Stimulated activated CD4-positive, alpha-beta T cell treated with anti-CD3 and anti-CD28 coated beads, Interleukin-12 subunit alpha, Interleukin-12 subunit beta, amount 100 ng/mL, for 4 hours (primary cell): ENCODE data around the gene C1RL.
"Not testable (repeated sequence)": the region's sequence is repeated elsewhere in the genome, so short reads cannot be mapped to it uniquely, and the experiment has no call there.

Experiments used
- DNase-seq: peaks from one replicate; pipeline ENCODE4 v3.0.0-alpha.2; 2020

The C1RL gene

DNA sequence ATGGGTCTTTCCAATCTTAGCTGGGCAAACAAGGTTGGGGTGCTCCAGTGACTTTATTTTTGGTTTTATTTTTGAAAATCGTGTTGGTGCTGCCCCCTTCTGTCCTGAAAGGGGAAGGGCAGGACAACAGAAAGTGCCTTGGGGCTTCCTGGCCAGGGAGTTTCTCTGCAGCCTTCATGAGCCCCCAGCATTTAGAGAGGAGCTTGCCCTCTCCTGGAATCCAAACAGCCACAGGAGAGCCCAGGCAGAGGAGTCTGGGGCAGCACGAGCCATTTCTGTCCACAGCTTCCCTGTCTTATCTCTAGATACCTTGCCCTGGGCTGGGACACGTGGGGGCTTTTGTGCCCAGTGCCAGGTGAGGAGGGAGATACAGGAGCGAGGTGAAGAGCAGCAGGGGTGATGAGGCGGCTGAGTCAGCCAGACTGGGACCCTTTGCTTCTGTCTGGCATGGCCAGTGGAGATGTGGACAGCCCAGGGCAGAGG, 4.4 kb upstream of the C1RL start:
- DNase-seq: no peak

DNA sequence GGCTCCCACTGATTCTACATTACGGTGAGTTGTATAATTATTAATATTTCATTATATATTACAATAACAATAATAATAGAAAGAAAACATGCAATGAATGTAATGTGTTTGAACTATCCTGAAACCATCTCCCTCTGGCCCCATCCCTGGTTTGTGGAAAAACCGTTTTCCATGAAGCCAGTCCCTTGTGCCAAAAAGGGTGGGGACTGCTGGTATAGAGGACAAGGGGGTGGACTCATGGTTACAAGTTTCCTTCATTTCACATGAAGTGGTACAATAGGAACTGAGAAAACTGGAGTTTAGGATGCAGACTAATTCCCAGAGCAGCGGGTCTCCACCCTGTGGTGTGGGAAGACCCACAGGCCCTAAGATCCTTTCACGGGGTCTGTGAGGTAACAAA, 3.0 kb upstream of the C1RL start:
- DNase-seq: no peak

DNA sequence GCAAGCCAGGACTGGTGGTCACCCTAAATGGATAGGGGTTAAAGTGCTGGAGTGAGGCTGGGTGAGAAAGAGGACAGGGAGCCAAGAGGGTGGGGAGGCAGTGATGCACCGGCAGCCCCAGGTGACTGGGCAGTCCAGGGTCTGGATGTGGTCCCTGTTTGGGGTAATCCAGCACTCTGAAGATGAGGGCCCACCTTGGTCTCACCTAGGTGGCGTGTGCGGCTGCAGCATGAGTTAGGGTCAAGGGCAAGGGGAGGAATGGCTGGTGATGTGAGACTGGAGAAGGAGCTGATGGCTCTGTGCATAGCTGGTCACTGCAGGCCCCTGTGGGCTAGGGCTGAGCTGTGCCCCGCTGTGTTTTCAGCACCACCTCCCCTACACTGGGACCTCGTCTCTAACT, 1.6 kb upstream of the C1RL start:
- no peak for DNase-seq

DNA sequence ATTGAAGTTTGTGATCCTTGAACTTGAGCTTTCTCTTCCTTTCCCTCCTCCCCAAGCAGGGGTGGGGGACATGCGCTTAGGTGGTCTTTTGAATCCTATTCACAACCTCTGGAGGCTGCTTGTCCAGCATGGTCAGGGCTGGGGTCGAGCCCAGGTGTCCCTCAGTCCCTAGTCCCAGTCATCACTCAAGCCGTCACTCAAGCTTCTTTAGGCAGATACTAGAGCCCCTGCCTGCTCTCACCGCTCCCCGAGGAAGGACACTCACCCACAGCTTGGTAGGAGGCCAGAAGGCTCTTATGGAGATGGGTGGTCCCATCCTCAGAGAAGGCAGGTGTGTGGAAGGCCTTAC, 532 bp upstream of the C1RL start:
- DNase-seq: no peak

DNA sequence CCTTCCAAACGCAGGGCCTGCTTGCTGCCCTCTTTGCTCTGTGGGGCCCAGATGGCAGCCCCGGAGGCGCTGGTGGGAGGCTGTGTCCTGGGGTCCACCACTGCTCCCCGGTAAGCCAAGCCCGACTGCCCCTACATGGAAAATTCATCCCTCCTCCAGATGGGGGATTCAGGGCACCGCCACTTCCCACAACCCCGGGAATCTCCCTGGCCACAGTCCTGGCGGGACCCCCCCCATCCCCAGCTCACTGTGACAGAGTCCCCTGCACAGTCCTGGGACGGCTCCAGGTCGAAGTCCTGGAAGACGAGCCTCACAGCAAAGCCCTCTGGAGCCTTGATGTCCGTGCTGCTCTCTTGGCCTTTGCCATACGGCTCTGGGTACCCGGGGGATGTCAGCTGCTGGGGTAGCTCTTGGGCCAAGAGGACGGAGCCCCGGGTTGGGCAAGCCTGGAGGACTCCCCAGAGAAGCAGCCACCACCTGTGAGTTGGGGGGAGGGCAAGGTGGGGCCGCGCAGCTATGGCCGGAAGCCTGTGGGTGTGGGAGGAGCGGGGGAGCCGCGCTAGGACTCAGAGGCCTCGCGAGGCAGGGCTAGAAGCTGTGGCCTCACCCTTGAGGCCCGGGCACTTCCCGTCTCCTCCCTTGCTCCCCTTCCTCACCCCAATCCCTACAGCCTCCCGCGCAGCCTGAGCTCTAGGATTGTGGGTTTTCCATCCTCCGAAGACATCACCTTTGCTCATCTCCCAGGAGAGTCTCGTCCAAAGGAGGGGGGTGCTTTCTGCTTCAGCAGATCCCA, 815 bp downstream of the C1RL start:
- DNase-seq: peak; percentile 67

DNA sequence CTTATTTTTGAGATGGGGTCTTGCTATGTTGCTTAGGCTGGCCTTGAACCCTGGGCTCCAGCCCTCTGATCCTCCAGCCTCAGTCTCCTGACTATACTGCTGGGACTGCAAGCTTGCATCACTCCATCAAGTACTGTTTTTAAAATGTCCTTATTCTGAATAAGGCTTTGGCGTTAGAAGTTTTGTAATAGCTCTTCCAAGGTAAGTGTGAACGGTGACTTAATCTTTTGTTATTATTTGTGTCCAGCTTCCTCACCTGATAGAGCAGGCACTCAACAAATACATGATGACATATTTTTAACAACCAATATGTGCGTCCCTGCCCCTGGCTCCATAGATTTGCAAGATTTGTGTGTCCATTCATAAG, 1.4 kb downstream of the C1RL start:
- no peak for DNase-seq

DNA sequence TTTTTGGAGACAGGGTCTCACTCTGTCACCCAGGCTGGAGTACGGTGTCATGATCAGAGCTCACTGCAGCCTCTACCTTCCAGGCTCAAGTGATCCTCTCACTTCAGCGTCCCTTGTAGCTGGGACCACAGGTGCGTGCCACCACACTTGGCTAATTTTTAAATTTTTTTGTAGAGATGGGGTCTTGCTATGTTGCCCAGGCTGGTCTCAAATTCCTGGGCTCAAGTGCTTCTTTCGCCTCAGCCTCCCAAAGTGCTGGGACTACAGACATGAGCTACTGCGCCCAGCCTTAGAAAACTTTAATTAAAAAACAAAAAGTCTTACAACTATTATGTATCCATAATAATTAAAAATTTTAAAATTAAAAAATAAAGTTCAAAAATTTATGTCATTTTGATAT, 1.8 kb downstream of the C1RL start:
- not testable (repeated sequence) for DNase-seq

DNA sequence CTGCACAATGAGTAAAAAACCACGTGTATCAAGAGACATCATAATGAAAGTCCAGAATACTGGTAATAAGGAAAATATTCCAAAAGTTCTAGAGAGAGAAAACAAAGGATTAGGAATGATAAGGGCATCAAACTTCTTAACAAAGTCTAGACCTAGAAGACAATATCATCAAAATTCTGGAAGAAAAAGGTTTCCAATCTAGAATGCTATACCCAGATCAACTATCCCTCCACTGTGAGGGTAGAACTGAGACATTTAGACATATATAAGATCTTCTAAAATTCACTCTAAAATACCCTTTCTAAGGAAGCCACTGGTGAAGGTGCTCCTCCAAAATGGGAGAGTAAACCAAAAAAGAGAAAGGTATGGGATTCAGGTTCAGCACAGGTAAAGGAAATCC, 2.9 kb downstream of the C1RL start:
- no peak for DNase-seq

DNA sequence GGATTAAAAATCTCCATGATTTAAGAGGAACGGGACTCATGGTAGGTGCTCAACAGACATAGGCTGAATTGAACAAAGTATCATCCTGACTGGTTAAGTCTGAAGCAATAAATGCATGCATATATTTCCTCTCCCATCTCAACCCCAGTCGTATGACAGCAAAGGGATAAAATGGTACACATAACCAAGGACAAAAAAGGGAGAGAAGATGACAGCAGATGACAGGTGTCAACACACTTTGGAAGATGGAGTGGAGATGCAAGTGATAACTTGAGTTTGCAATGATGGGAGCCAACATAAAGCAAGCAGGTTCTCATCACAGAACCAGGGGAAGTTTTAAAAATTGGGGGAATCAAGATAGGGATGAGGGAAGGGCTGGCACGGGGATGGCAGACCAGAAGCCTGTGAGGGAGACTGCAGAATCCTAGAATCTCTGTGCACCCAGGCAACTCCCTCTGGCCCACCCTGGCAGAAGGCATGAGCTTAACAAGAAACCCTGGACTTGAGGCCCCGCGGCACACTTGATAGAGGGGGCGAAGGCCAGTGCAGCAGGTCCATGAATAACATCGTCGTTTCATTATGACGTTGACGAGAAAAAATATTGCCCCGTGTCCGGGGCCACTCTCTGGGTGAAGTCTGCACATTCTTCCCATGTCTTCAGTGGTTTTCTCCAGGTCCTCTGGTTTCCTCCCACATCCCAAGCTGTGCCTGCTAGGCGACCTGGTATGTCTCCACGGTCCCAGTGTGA, 5.0 kb downstream of the C1RL start:
- no peak for DNase-seq

DNA sequence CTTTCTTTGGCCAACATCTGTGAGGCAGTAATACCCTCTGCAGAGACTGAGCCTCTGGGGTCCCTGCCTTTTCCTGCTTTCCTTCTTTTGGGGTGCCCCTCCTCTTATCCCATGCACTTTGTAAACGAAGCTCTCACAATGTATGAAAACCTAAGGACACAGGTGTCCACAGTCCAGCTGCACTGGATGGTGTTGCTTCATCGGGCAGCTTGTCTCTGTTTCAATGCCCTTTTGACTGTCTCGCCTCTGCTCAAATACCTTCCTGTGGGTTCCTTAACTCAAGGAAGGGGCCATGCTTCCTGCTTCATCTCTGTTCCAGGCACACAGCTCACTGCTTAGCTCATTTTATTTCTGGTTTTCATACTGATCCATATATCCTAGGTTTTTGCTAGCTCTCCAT, 6.4 kb downstream of the C1RL start:
- no peak for DNase-seq

DNA sequence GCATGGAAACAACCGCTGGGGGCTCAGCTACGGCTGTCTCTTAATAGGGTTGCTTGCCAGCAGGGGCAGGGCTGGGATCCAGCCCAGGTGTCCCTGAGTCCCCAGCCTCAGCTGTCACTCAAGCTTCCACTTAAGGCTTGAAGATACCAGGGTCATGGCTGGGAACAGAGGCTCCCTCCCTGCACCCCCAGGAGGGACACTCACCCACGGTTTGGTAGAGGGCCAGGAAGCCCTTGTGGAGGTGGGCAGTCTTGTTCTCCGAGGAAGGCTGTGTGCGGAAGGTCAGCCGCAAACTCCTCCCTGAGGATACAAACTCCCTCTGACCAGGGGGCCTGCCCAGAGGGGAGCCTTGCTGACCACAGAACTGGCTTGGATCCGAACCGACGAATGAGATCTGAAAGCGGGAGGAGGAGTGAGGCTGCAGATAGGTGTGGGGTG, 7.3 kb downstream of the C1RL start:
- no peak for DNase-seq

DNA sequence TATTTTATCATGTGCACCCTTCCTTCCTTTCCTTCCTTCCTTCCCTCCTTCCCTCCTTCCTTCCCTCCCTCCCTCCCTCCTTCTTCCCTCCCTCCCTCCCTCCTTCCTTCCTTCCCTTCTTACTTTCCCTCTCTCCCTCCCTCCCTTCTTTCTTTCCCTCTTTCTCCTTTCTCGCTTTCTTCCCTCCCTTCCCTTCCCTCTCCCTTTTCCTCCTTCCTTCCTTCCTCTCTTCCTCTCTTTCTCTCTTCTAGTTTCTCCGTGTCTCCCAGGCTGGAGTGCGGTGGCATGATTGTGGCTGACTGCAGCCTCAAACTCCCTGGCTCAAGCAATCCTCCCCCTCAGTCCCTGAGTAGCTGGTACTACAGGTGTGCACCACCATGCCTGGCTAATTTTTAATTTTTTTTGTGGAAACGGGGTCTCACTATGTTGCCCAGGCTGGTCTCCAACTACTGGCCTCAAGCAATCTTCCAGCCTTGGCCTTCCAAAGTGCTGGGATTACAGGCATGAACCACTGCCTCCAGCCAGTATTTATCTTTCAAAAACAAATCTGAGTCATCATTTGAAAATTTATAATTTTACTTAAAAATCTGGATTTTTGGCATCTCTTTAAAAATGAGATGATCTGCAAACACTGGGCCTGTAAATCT, 7.8 kb downstream of the C1RL start:
- no peak for DNase-seq

DNA sequence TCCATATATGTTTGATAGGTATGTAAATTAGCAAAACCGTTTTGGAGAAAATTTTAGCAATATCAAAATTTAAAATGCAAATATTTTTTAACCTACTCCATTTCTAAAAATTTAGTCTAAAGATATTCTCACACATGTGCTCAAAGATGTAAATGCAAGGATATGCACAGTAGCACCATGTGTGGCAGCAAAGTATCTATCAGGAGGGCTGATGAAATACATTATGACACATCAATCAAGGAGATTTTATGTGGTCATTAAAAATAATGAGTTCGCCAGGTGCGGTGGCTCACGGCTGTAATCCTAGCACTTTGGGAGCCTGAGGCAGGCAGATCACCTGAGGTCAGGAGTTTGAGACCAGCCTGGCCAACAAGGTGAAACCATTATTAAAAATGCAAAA, 8.8 kb downstream of the C1RL start:
- DNase-seq: no peak

DNA sequence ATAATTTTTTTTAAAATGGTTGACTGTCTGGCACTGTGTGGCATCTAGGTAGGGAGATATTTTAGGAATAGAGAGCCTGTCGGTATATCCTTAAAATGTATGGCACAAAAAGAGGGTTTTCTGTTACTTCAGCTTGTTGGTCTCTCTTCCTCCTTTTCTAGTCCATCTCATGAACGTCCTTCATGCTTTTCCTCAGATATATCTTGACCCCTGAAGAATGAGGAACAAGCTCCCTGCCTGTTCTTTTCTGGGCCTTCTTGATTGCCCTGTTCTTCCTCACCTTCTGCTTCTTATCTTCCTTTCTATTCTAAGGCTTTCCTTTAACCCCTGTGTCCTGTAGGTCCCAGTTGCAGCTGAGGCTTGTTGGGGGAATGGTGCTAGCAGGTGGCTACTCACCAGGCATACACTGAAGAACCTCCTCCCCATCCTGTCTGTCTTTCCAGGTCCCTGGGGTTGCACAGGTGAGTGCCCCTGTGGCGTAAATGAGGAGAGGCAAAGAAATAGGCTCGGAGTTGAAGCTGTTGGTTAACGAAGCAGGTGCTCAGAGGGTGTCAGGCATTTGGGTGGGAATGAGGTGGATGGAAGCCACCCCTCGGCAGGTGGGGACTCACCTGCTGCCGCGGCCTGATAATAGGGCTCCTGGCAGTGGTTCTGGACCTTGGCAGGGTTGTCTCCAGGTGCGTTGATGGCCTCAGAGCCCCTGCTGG, 9.6 kb downstream of the C1RL start:
- no peak for DNase-seq

DNA sequence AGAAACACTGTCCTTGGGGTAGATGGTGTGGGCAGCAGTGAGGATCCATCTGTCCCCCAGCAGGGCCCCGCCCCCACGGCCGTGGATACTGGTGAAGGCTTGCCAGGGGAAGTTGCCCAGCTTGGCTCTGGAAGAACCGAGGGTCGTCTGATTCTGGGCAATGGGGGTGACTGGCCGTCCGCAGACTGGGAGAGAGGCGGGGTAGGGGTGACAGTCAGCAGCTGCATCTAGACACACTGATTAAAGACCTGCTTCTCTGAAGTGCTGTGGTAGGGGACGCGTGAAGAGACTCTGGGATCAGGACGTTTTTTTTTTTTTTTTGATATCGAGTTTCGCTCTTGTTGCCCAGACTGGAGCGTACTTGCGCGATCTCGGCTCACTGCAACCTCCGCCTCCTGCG, 12.0 kb downstream of the C1RL start:
- no peak for DNase-seq

DNA sequence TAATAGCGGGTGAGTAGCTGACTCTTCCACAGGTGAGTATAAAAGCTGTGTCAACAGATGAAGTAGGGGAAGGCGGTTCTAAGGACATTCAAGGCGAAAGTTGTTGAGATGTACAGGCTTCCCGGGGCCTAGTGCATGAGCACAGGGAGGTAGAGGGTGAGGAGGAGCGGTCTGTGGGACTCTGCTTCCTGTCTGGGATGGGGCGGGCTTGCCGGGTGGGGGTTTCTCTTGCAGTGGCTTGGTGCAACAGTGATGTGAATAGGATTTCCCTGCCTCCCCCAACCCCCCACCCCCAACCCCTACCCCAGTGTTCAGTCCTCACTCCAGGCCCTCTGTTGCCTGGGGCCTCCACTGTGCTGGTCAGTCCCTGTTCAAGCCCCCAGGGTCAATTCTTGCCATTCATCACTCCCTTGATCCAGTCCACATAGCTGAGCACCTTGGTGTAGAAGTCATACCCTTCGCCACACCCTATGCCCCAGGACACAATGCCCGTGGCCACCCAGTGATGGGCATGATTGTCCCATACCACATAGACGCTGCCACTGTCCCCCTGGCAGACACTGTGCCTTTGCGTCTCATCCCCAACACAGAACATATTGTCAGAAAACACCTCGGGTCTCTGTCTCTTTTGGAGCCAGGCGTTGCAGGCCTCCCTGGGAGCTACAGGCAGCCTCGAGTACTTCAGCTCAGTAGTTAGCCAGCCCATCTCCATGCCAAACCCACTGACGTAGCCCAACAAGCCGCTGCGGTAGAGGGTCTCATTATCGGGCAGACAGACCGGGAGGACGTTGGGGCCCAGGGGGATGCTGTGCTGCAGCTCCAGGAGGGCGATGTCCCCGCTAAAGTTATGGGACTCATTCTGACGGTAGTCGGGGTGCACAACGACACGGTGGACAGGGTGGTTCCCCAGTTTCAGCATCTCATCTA, 12.7 kb downstream of the C1RL start:
- DNase-seq: no peak

DNA sequence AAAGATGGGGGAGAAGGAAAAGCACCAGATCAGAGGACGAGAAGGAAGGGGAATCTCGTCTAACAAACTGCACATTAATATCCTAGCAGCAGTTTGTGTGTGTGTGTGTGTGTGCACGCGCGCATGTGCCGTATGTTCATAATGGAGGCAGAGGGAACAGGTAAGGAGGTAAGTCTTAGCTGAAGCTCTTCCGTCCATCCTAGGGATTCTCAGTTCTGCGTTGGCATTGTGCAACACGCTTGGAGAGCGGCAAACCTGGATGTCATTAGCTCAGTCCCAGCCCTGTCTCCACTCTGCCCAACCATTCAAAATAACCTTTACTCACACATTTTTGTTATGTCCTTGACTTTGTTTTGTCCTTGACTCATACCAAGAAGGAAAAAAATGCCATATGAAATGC, 15.1 kb downstream of the C1RL start:
- no peak for DNase-seq

DNA sequence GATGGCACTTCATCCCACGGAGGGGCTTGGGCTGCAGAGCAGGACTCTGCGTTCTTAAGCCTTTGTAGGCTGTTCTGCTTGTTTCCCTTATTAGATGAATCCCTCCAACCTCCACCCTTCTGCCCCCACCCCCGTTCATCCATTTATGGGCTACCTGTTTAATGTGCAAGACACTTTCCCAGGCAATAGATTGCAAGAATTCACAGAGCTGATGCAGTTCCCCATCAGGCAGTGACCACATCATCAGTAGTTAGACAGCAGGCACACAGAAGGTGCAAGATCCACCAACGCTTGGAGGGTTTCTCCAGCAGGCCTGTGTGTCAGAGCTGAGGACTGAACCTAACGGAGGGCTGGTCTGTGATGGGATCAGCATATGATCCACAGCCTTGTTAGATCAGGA, 15.5 kb downstream of the C1RL start:
- DNase-seq: no peak

DNA sequence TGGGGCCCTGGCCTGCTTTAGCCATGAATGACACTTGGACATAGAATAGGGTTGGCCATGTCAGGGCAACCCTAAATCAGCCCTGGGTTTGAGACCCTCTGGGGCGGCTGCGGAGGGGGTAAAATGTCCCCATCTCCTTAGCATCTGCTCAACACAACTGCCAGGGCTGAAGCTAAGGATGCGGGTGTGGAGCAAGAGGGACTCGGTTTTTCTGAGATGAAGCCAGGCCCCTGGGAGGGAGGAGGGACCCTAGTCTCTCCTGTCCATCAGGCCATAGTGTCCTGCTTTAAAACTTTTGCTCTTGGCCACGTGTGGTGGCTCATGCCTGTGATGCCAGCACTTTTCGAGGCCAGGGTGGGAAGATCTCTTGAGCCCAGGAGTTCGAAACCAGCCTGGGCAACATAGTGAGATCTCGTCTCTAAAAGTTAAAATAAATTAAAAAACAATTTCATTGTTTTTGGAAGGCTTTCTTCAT, 16.0 kb downstream of the C1RL start:
- DNase-seq: no peak

DNA sequence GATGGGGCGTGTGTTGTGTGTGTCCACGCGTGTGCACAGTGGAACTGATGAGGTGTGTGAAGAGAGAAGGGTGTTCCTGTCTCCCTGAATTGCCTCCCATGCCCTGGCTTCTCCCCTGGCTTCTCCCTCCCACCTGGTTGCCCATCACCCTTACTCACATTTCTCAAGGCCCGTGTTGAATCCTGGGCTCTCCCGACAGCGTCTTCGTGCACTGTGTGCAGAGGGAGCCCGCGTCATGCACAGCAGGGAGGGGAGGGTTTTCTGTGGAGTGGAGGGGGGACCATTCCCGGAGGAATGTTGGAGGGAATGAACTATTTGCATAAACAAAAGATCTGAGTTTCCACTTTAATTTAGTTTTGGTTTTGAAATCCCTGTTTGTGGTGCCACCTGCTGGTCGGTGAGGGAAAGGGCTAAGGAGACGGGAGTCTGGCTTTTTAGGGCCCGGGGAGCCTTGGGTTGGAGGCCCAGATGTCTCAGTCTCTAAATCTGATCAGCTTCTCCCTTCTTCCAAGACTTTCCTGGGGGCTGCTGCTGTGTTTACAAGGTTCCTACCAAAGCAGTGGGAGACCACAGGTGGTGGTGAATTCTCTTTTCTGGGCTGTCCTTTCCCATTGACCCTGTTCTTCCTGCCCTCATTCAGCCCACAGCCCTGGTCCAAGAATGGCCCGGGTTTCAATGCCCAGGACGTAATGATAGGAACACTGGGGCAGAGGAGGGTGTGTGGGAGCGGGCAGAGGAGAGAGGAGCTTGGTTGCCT, 16.6 kb downstream of the C1RL start, which contains the start of gene C1R:
Gene C1R, minus strand, starts transcription at position 217 of the 757 bp plus-strand sequence. Its CDS starts 57 bp downstream, at position 160.
- peak; percentile 65 for DNase-seq

DNA sequence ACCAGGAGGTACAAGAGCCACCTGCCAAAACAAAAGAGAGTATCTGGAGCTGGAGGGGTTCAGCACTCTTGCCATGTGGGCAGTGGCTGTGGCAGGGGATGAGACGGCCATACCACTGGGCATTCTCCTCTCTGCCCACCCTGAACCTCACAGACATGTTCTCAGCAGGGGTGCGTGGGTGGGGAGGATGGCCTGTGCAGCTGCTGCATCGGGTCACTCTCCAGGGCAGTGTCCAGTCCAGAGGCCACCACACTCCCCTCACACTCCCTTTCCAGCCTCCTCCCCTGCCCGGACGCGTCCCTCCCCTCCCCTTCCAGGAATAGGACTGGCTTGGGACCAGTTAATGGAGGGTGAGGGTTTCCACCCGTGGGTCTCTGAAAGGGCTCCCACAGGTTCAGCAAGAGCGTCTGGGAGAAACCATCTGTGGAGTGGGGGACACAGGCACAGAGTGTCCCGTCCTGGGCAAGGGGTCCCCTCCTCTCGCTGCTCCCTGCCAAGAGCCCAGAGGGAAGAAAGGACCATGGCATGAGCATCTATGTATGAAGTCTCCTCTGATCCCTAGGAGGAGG, 17.3 kb downstream of the C1RL start:
- DNase-seq: no peak
